ENCODE results near the gene SURF6.

SURF6 gene

GRCh38 chr9:133367221-133367620 lies 31.2 kb upstream of the SURF6 start:
- DNase-seq = no peak

DNA sequence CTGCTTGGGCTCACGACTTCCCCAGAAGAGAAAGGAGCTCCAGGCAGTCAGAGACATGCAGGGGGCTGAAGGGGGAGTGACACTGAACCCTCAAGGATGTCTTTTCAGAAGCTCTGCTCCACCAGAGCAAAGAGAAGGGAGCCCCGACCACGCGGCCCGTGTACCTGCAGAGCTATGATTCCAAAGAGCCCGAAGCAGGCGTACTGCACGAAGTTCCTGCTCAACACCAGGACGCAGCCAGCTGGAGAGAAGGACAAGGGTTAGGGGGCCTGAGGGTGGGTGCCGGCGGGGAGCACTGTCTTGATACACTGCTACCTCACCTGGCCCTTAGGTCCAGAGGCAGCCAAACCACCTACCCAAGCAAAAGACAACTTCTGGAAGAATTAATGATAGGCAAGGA lies 30.4 kb upstream of the SURF6 start:
- no peak for DNase-seq

DNA sequence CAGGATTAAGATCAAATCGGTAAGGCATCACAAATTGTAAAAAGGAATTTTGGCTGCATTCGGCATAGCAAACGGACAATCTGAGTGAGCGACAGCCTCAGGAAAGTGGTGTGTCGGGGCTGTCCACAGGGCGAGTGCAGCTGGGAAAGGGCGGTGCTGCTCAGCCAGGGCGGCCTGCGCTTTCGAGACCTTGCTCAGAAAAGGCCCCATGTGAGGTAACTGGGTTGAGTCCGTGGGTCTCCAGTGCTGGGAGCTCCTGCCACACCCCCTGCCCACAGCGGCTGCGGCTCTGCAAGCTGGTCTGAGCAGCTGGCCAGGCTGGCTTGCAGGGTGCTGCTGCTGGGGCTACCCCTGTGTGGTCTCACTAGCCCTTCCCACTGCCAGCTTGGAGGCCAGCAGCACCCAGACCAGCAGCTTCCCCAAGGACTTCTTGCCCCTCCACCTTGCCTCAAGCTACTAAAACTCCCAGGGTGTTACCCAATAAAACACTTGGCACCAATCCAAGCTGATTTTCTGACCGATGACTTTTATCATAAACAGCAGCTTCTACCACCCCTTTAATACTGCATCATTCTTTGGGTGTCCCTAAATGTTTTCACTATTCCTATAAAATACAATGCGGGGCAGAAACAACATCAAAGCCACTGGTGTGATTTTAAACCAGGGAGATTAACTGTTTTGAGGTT lies 26.5 kb upstream of the SURF6 start:
- DNase-seq = peak; percentile 61

- DNase-seq = no peak
Observed at GRCh38 chr9:133361507-133362092, 25.6 kb upstream of the SURF6 start.

- DNase-seq = no peak
Observed at GRCh38 chr9:133360400-133361393, 24.7 kb upstream of the SURF6 start.

- peak; percentile 49 for DNase-seq
Observed at GRCh38 chr9:133359399-133360175, 23.6 kb upstream of the SURF6 start.

GRCh38 chr9:133357656-133358055 lies 21.7 kb upstream of the SURF6 start:
- no peak for DNase-seq

- peak; percentile 94 for DNase-seq
Observed at GRCh38 chr9:133356391-133357091, 20.6 kb upstream of the SURF6 start, which contains the start of the genes SURF1 and SURF2. Gene SURF1 (minus strand): TSS chr9:133356487. CDS start chr9:133356453, 34 bp downstream. Gene SURF2 (plus strand): TSS chr9:133356550. CDS start chr9:133356593, 43 bp downstream.

DNA sequence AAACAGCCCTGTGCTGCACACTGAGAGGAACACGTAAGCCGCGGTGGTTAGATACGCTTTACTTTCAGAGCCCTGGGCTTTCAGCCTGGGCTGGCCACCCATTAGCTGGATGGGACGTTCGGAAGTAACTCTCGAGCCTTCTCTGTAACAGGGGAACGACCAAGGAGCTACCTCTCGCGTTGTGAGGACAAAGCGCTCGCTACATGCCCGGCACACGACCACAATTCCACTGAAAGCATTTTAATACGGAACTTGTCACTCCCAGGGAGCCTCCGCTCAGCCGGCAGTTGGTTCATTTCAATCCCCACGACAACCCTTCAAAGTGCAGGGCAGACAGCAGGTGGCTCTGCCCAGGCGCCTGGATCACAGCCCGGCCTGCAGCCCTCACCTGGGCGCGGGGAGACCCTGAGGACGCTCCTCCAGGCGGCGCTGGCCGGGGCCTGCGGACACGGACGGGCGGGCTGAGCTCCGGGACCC lies 19.9 kb upstream of the SURF6 start:
- DNase-seq = peak; percentile 68

DNA sequence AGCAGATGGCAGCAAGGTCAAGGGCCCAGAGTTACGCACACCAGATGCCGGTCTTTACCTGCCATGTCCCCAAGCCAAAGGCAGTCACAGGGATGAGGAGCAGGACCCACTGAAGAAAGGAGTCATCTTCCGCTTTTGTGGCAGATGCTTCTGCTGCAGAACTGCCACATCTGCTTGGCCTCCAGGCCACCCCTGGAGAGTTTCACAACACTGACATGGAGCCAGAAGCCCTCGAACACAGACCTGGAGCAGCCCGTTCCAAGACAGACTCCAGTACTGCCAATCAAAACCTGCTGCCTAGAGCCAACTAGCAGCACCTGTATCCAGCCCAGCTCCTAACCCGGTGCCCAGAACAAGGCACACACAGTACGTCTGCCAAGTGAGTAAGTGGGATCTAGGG lies 18.8 kb upstream of the SURF6 start:
- DNase-seq = no peak

GRCh38 chr9:133353548-133353947 lies 17.6 kb upstream of the SURF6 start:
- no peak for DNase-seq

DNA sequence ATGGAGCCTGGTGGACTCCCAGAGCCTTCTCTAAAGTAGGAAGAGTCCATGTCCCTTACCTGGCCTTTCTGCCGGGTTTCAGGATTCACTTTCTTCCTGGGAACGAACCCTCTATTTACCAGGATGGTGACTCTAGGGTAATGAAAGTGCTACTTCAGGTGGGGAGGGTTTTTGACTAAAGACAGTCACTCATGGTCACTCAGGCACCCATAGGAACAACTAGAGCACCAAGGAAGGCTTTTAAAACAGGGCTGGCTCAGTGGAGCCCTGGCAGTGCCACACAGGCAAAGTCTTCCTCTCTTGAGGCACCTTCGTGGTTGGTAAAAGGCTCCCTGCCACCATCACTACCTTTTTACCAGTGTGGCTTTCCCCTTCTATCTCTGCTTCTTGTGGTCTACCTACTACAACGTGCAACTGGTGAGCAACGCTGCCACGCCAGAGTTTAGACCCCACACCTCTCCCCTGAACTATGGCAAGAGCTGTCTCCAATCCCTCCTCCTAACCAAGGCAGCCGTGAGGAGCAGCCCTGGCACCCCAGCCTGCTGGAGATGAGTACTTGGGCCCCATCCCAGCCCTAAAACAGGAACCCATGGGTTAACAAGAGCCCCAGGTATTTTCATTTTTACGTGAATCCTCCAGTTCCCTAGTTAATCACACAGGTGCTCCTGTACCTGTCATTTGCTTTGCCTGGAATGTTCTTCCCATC lies 16.8 kb upstream of the SURF6 start:
- no peak for DNase-seq

GRCh38 chr9:133351908-133352634 lies 16.1 kb upstream of the SURF6 start:
- DNase-seq = peak; percentile 55

DNA sequence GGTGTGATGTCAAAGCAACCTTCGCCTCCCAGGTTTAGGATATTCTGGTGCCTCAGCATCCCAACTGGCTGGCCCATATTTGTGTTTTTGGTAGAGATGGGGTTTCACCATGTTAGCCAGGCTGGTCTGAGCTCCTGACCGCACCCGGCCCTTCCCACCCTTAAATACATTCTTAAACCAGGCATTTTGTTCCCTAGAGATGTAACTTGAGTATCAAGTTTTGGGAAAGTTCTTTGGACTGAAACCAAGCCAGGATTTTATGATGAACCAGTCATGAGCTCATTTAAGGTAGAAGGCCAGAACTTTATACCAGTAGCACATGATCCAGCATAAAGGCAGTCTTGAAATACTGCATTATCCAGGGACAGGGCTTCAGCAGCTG lies 15.5 kb upstream of the SURF6 start:
- DNase-seq = no peak

DNA sequence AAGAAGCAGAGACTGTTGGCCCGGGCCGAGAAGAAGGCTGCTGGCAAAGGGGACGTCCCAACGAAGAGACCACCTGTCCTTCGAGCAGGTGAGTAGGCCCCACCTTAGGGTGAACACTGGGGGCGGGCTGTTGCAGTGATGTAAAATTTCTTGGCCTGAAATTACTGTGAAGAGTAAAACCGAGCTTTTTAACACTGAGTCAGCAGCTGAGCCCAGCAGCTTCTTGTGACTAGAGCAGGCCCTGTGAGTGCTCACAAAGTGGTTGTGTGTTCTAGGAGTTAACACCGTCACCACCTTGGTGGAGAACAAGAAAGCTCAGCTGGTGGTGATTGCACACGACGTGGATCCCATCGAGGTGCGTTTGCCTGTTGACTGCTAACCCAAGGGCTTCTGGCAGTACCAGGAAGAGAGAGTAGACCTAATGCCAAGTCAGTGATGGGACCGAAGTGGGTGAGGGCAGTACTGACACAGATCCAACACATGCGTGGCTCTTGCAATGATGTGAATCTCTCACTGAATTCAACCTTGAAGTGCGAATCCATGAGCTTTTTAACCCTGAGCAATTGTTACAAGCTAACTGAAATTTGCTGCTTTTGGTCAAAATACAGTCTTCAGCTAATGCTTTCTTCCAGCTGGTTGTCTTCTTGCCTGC lies 14.1 kb upstream of the SURF6 start:
- DNase-seq = no peak

- DNase-seq = no peak
Observed at GRCh38 chr9:133348718-133349573, 13.0 kb upstream of the SURF6 start.

- peak; percentile 98 for DNase-seq
Observed at GRCh38 chr9:133347985-133348717, 12.2 kb upstream of the SURF6 start, which contains the start of the genes MED22 and RPL7A. Gene MED22 (minus strand): TSS chr9:133348131. CDS start chr9:133346662, 1,469 bp downstream. Gene RPL7A (plus strand): TSS chr9:133348218. CDS start chr9:133348244, 26 bp downstream.

DNA sequence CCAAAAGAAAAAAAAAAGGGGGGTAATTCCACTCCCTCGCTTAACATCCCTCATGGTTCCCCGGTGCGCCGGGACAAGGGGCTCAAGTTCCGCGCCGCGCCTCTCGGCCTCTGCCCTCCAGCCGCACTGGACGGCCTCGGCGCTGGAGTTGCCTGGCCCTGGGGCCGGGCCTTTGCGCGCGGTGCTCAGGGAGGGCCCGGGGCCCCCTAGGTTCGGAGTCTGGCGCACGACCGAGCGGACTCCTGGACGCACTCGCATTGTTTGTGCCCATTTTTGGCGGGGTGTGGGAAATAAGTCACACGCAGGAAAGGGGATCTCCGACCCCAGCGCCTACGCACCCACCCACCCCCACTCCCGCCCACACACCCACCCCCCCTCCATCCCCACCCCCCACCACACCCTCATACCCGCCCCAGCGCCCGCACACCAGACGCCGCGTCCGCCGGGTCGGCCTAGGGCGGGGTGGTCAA lies 11.6 kb upstream of the SURF6 start:
- DNase-seq = peak; percentile 71
